ENCODE results near the gene BICDL2. TPM values are rescaled to one million over a fixed set of nuclear protein-coding genes. Genes with fewer than 3 reads are reported as not detected.

Gene BICDL2
- total RNA-seq, 1 experiment from 2014 or later, result not detected

- intact Hi-C loops (cut with micrococcal nuclease; ENCODE audit: unreplicated experiment), result loop anchor here (5.0 kb wide), 1 partner anchor 65 kb away; no protein-coding TSS in a partner anchor
- Histone ChIP-seq H3K36me3 (ENCODE audit: insufficient read depth, low read length, poor library complexity, severe bottlenecking) (no peaks in the 10 kb centered on the region), H3K27me3 (replicated peaks; ENCODE audit: insufficient read depth, low read depth, low read length, poor library complexity) (no peaks in the 10 kb centered on the region), H3K9me3 (ENCODE audit: low read depth, low read length, poor library complexity, severe bottlenecking) (no peaks in the 10 kb centered on the region), H3K27ac (ENCODE audit: low read depth, low read length, poor library complexity, severe bottlenecking) (no peak overlapping the region), H3K4me3 (ENCODE audit: low read depth, low read length, poor library complexity, severe bottlenecking) (no peak overlapping the region), H3K4me1 (ENCODE audit: insufficient read depth, low read length, poor library complexity, severe bottlenecking) (peaks cover 5% of the 10 kb centered on the region)
- CTCF ChIA-PET, result no interaction called here
- POLR2A ChIA-PET (ENCODE audit: low non-redundant PET), result no interaction called here
- TF ChIP-seq, protein P1, sequence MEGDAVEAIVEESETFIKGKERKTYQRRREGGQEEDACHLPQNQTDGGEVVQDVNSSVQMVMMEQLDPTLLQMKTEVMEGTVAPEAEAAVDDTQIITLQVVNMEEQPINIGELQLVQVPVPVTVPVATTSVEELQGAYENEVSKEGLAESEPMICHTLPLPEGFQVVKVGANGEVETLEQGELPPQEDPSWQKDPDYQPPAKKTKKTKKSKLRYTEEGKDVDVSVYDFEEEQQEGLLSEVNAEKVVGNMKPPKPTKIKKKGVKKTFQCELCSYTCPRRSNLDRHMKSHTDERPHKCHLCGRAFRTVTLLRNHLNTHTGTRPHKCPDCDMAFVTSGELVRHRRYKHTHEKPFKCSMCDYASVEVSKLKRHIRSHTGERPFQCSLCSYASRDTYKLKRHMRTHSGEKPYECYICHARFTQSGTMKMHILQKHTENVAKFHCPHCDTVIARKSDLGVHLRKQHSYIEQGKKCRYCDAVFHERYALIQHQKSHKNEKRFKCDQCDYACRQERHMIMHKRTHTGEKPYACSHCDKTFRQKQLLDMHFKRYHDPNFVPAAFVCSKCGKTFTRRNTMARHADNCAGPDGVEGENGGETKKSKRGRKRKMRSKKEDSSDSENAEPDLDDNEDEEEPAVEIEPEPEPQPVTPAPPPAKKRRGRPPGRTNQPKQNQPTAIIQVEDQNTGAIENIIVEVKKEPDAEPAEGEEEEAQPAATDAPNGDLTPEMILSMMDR (conservative IDR thresholded peaks at IDR 0.05; ENCODE audit: low read depth, low read length), result no peak
- no peak for TF ChIP-seq EZH2 (IDR thresholded peaks at IDR 0.05; ENCODE audit: borderline replicate concordance, low read depth, low read length, poor library complexity, severe bottlenecking)
- BruUV-seq (replicated peaks), result no TSS peak
- DNase-seq (ENCODE audit: low spot score), result no peak
Measured at GRCh38 chr16:3062553-3062952, 25.8 kb upstream of the BICDL2 start.

DNA sequence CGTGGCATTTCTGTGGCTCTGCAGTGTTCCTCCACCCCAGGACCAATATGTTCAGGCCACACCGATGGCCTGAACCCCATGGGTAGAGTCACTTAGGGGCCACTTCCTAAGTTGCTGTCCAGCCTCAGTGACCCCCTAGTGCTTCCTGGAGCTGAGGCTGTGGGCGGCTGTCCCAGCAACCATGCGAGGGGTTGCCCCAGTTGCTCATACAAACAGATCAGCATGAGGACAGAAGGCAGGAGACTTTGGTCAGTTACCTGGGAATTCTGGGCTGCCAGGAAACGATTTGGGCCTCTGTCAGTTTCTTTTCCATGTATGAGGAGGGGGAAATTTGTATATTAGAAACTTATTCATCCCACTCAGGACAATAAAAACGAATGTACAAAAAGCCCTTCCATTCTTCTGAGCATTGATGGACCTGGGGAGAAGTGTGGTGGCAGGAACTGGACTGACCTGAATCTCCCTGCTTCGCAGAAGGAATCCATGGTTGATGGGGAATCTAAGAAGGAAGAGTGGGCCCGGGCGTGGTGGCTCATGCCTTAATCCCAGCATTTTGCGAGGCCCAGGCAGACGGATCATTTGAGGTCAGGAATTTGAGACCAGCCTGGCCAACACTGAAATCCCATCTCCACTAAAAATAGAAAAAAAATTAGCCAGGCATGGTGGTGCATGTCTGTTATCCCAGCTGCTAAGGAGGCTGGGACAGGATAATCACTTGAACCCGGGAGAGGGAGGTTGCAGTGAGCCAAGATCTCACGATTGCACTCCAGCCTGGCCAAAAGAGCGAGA lies 23.8 kb upstream of the BICDL2 start:
- Histone ChIP-seq H3K27me3 (replicated peaks; ENCODE audit: insufficient read depth, low read depth, low read length, poor library complexity) (no peaks in the 10 kb centered on the region), H3K27ac (ENCODE audit: low read depth, low read length, poor library complexity, severe bottlenecking) (no peak overlapping the region), H3K9me3 (ENCODE audit: low read depth, low read length, poor library complexity, severe bottlenecking) (no peaks in the 10 kb centered on the region), H3K4me1 (ENCODE audit: insufficient read depth, low read length, poor library complexity, severe bottlenecking) (peaks cover 5% of the 10 kb centered on the region), H3K36me3 (ENCODE audit: insufficient read depth, low read length, poor library complexity, severe bottlenecking) (no peaks in the 10 kb centered on the region), H3K4me3 (ENCODE audit: low read depth, low read length, poor library complexity, severe bottlenecking) (no peak overlapping the region)
- intact Hi-C loops (cut with micrococcal nuclease; ENCODE audit: unreplicated experiment), result loop anchor here (5.0 kb wide), 1 partner anchor 67 kb away; no protein-coding TSS in a partner anchor
- POLR2A ChIA-PET (ENCODE audit: low non-redundant PET), result no interaction called here
- DNase-seq (ENCODE audit: low spot score), result no peak
- TF ChIP-seq, protein P1 (conservative IDR thresholded peaks at IDR 0.05; ENCODE audit: low read depth, low read length), result no peak
- no peak for TF ChIP-seq EZH2 (IDR thresholded peaks at IDR 0.05; ENCODE audit: borderline replicate concordance, low read depth, low read length, poor library complexity, severe bottlenecking)
- CTCF ChIA-PET, result interaction anchor here (1.0 kb wide), 1 partner anchor 34 kb away, joined by 3 read pairs; no protein-coding TSS in a partner anchor
- no TSS peak for BruUV-seq (replicated peaks)

DNA sequence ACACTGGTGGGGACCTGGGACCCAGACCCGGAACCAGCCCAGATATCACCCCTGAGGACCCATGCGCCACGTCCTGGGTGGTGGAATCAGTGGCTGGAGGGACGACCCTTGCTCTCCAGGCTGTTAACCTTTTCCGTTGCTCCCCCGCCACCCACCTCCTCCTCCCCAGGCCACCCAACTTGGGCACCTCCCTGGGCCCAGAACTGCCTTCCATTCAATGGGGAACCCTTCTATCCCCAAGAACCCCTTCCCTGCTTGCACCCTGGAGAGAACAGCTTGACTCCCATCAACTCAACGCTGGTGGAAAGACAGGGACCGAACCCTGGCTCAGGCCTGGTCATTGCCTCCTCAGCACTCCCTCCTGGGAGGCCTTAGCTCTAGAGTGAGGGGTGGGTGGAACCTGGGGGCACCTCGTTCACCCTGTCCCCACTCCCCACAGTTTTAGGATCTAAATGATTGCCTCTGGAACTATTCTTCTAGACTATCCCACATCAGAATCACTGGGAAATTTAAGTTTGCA lies 23.0 kb upstream of the BICDL2 start:
- no peak for TF ChIP-seq EZH2 (IDR thresholded peaks at IDR 0.05; ENCODE audit: borderline replicate concordance, low read depth, low read length, poor library complexity, severe bottlenecking)
- TF ChIP-seq, protein P1 (conservative IDR thresholded peaks at IDR 0.05; ENCODE audit: low read depth, low read length), result no peak
- Histone ChIP-seq H3K4me1 (ENCODE audit: insufficient read depth, low read length, poor library complexity, severe bottlenecking) (peaks cover 5% of the 10 kb centered on the region), H3K27ac (ENCODE audit: low read depth, low read length, poor library complexity, severe bottlenecking) (peak overlapping the region; percentile 88), H3K36me3 (ENCODE audit: insufficient read depth, low read length, poor library complexity, severe bottlenecking) (no peaks in the 10 kb centered on the region), H3K27me3 (replicated peaks; ENCODE audit: insufficient read depth, low read depth, low read length, poor library complexity) (no peaks in the 10 kb centered on the region), H3K4me3 (ENCODE audit: low read depth, low read length, poor library complexity, severe bottlenecking) (peak overlapping the region; percentile 93), H3K9me3 (ENCODE audit: low read depth, low read length, poor library complexity, severe bottlenecking) (no peaks in the 10 kb centered on the region)
- CTCF ChIA-PET, result interaction anchor here (1.0 kb wide), 1 partner anchor 33 kb away, joined by 3 read pairs; no protein-coding TSS in a partner anchor
- BruUV-seq (replicated peaks), result no TSS peak
- DNase-seq (ENCODE audit: low spot score), result no peak
- intact Hi-C loops (cut with micrococcal nuclease; ENCODE audit: unreplicated experiment), result loop anchor here (5.0 to 10.0 kb wide), 2 partner anchors 68 to 95 kb away; no protein-coding TSS in a partner anchor
- POLR2A ChIA-PET (ENCODE audit: low non-redundant PET), result no interaction called here

Data from A673 (cell line).